Neural cell (in vitro differentiated cells): ENCODE data around the gene INPP5E. TPM values are rescaled to one million over a fixed set of nuclear protein-coding genes. Genes with fewer than 3 reads are reported as not detected.
A peak's percentile ranks its signal among the peaks of the same experiment; 100 is the strongest.
"Not testable (repeated sequence)": the region's sequence is repeated elsewhere in the genome, so short reads cannot be mapped to it uniquely, and the experiment has no call there.

Experiments used
- H2AFZ ChIP-seq: fragments of 200-600, 300-800 bp; sonication (generic), shearing (Covaris generic); 2 replicates; pipeline ENCODE4 v1.6.0; 2014; ENCODE audit warnings: low read depth, mild to moderate bottlenecking, antibody characterized with exemption, low read length, moderate library complexity
- H3F3A ChIP-seq: fragments of 200-600 bp; shearing (Covaris generic); 2 replicates; pipeline ENCODE4 v1.6.1; 2016; ENCODE audit warnings: mild to moderate bottlenecking, moderate library complexity, mixed read lengths, antibody characterized with exemption, low read length; ENCODE audit not compliant: insufficient read depth, poor library complexity, severe bottlenecking
- H3K27ac ChIP-seq: fragments of 200-600, 300-800 bp; sonication (generic), shearing (Covaris generic); 2 replicates; pipeline ENCODE4 v1.5.1; 2014; ENCODE audit warnings: mild to moderate bottlenecking, low read length, moderate library complexity
- H3K27me3 ChIP-seq: fragments of 300-800, 200-600 bp; sonication (generic), shearing (Covaris generic); 2 replicates; pipeline ENCODE4 v1.6.0; 2014; ENCODE audit warnings: mild to moderate bottlenecking, low read depth, low read length, moderate library complexity; ENCODE audit not compliant: insufficient read depth
- H3K36me3 ChIP-seq: fragments of 300-800, 200-600 bp; sonication (generic), shearing (Covaris generic); 2 replicates; pipeline ENCODE4 v1.5.1; 2014; ENCODE audit warnings: mild to moderate bottlenecking, antibody characterized with exemption, low read length, moderate library complexity; ENCODE audit not compliant: insufficient read depth
- H3K4me2 ChIP-seq: fragments of 300-800, 200-600 bp; sonication (generic), shearing (Covaris generic); 2 replicates; pipeline ENCODE4 v1.6.0; 2014; ENCODE audit warnings: mild to moderate bottlenecking, low read length
- H3K4me3 ChIP-seq: fragments of 300-800, 200-600 bp; sonication (generic), shearing (Covaris generic); 2 replicates; pipeline ENCODE4 v1.5.1; 2014; ENCODE audit warnings: mild to moderate bottlenecking, low read length, moderate library complexity
- H3K79me2 ChIP-seq: fragments of 200-600 bp; shearing (Covaris generic); replicated peaks from 2 replicates; pipeline ENCODE4 v1.6.0; 2014; ENCODE audit warnings: mild to moderate bottlenecking, low read length, moderate library complexity; ENCODE audit not compliant: insufficient read depth
- H3K9ac ChIP-seq: fragments of 300-800, 200-600 bp; sonication (generic), shearing (Covaris generic); 2 replicates; pipeline ENCODE4 v1.6.1; 2016; ENCODE audit warnings: mild to moderate bottlenecking, low read length, mixed read lengths
- H3K9me2 ChIP-seq: fragments of 200-600 bp; shearing (Covaris generic); 2 replicates; pipeline ENCODE4 v1.6.1; 2016; ENCODE audit warnings: mild to moderate bottlenecking, low read length, mixed read lengths; ENCODE audit not compliant: insufficient read depth
- H3K9me3 ChIP-seq: fragments of 200-600, 300-800 bp; sonication (generic), shearing (Covaris generic); 2 replicates; pipeline ENCODE4 v1.6.1; 2016; ENCODE audit warnings: mild to moderate bottlenecking, mixed run types, low read length, moderate library complexity, mixed read lengths
- H4K20me1 ChIP-seq: fragments of 200-600 bp; shearing (Covaris generic); 2 replicates; pipeline ENCODE4 v1.6.1; 2016; ENCODE audit warnings: mild to moderate bottlenecking, mixed run types; ENCODE audit not compliant: insufficient read depth
- CTCF ChIP-seq: fragments of 450-650 bp; IDR thresholded peaks from 2 replicates; pipeline ENCODE4 v1.5.1; 2014; ENCODE audit warnings: antibody characterized with exemption, mild to moderate bottlenecking, moderate library complexity; ENCODE audit not compliant: poor library complexity, severe bottlenecking
- EP300 ChIP-seq: fragments of 450-650 bp; conservative IDR thresholded peaks from 2 replicates; pipeline ENCODE4 v1.6.1; 2014; ENCODE audit warnings: antibody characterized with exemption, mild to moderate bottlenecking, moderate library complexity; ENCODE audit not compliant: poor library complexity, severe bottlenecking
- EZH2 ChIP-seq: fragments of 200-600, 300-800 bp; shearing (Covaris generic), sonication (generic); IDR thresholded peaks from 2 replicates; pipeline ENCODE4 v1.6.1; 2014; ENCODE audit warnings: antibody characterized with exemption, low read length, borderline replicate concordance, mild to moderate bottlenecking; ENCODE audit not compliant: insufficient read depth, poor library complexity, severe bottlenecking
- MXI1 ChIP-seq: fragments of 450-650 bp; conservative IDR thresholded peaks from 2 replicates; pipeline ENCODE4 v1.6.1; 2014; ENCODE audit warnings: antibody characterized with exemption, mild to moderate bottlenecking; ENCODE audit not compliant: poor library complexity, severe bottlenecking
- POLR2AphosphoS5 ChIP-seq: IDR thresholded peaks from 2 replicates; pipeline ENCODE4 v1.6.1; 2012
- RAD21 ChIP-seq: fragments of 450-650 bp; conservative IDR thresholded peaks from 2 replicates; pipeline ENCODE4 v1.6.1; 2014; ENCODE audit warnings: antibody characterized with exemption, mild to moderate bottlenecking, moderate library complexity
- REST ChIP-seq: IDR thresholded peaks from 2 replicates; pipeline ENCODE4 v1.6.1; 2012; ENCODE audit warnings: borderline replicate concordance
- SMC3 ChIP-seq: fragments of 450-650 bp; conservative IDR thresholded peaks from 2 replicates; pipeline ENCODE4 v1.6.1; 2014; ENCODE audit warnings: antibody characterized with exemption, mild to moderate bottlenecking, moderate library complexity; ENCODE audit not compliant: poor library complexity
- TAF1 ChIP-seq: IDR thresholded peaks from 2 replicates; pipeline ENCODE4 v1.6.1; 2012; ENCODE audit warnings: low read depth
- polyA plus RNA-seq: library from polyadenylated mRNA; depleted of rRNA; stranded (reverse); fragments of >200 nt; gene quantifications from 2 replicates; pipeline ENCODE4 v1.2.3, GENCODE V29; 2014

Gene INPP5E
- polyA plus RNA-seq, 1 donor from 2014 or later: 17.9 TPM

- Histone ChIP-seq H3K36me3 (no peaks in the 10 kb centered on the region), H4K20me1 (no peaks in the 10 kb centered on the region), H3K27ac (no peak overlapping the region), H3K27me3 (no peaks in the 10 kb centered on the region), H3K4me2 (peak overlapping the region; percentile 48), H3F3A (no peaks in the 10 kb centered on the region), H2AFZ (peak overlapping the region; percentile 4), H3K9me3 (no peaks in the 10 kb centered on the region), H3K9me2 (no peaks in the 10 kb centered on the region), H3K9ac (peak overlapping the region; percentile 72), H3K79me2 (peaks cover 34% of the 10 kb centered on the region), H3K4me3 (peak overlapping the region; percentile 97)
- TF ChIP-seq MXI1: peak; percentile 84
- no peak for TF ChIP-seq EP300
Observed at GRCh38 chr9:136409557-136410455, 29.8 kb downstream of the INPP5E start.

GRCh38 chr9:136407911-136408310 is 31.7 kb downstream of the INPP5E start:
- Histone ChIP-seq H2AFZ (no peak overlapping the region), H4K20me1 (no peaks in the 10 kb centered on the region), H3K27ac (no peak overlapping the region), H3K27me3 (no peaks in the 10 kb centered on the region), H3K4me2 (no peak overlapping the region), H3K9me2 (no peaks in the 10 kb centered on the region), H3K4me3 (no peak overlapping the region), H3K36me3 (no peaks in the 10 kb centered on the region), H3K9ac (no peak overlapping the region), H3K9me3 (no peaks in the 10 kb centered on the region), H3K79me2 (peaks cover 31% of the 10 kb centered on the region), H3F3A (no peaks in the 10 kb centered on the region)
- TF ChIP-seq EZH2 (no peak), TAF1 (no peak), RAD21 (no peak), POLR2AphosphoS5 (no peak), REST (no peak), EP300 (no peak), SMC3 (no peak), MXI1 (no peak), CTCF (no peak)

GRCh38 chr9:136407061-136407460 is 32.6 kb downstream of the INPP5E start:
- H3K9me2 ChIP-seq, H3K9me3 ChIP-seq, H3K9ac ChIP-seq, H3F3A ChIP-seq, H4K20me1 ChIP-seq, H2AFZ ChIP-seq, H3K4me2 ChIP-seq, H3K36me3 ChIP-seq, H3K27me3 ChIP-seq, H3K4me3 ChIP-seq, H3K27ac ChIP-seq: not testable (repeated sequence)
- H3K79me2 ChIP-seq: peaks cover 23% of the 10 kb centered on the region

GRCh38 chr9:136405904-136406303 is 33.7 kb downstream of the INPP5E start:
- H3K27ac ChIP-seq, H3F3A ChIP-seq, H3K4me3 ChIP-seq, H4K20me1 ChIP-seq, H3K36me3 ChIP-seq, H3K9me2 ChIP-seq, H3K4me2 ChIP-seq, H3K9ac ChIP-seq, H3K27me3 ChIP-seq, H3K9me3 ChIP-seq, H2AFZ ChIP-seq: not testable (repeated sequence)
- peaks cover 11% of the 10 kb centered on the region for H3K79me2 ChIP-seq
